Esophagus muscularis mucosa (tissue), 4 donors: ENCODE results near the gene UNC13A.

ENCODE experiments used
- EP300 ChIP-seq: sonication (generic); formaldehyde crosslinking; IDR thresholded peaks from one replicate; pipeline ENCODE4 v1.6.1; 2017; ENCODE audit warnings: antibody characterized with exemption
- POLR2A ChIP-seq: fragments of 450-650 bp; IDR thresholded peaks from one replicate; pipeline ENCODE4 v1.6.1; 2017; ENCODE audit warnings: antibody characterized with exemption, moderate library complexity, mild to moderate bottlenecking, low read depth
- POLR2AphosphoS5 ChIP-seq, 2 donors: sonication (generic); formaldehyde crosslinking; IDR thresholded peaks; one replicate each; pipeline ENCODE4 v1.6.1; 2017; ENCODE audit warnings: antibody characterized with exemption in 2 of 2
- TF ChIP-seq, protein P1 (sequence below), 3 experiments: fragments of 200-600 bp in 2 of 3; fragments of 450-650 bp in 1 of 3; sonication (generic) in 2 of 3; IDR thresholded peaks; one replicate each; pipeline ENCODE4 v1.5.1; 2017 to 2019; ENCODE audit warnings: antibody characterized with exemption in 3 of 3, mild to moderate bottlenecking in 2 of 3, moderate library complexity in 1 of 3

DNA sequence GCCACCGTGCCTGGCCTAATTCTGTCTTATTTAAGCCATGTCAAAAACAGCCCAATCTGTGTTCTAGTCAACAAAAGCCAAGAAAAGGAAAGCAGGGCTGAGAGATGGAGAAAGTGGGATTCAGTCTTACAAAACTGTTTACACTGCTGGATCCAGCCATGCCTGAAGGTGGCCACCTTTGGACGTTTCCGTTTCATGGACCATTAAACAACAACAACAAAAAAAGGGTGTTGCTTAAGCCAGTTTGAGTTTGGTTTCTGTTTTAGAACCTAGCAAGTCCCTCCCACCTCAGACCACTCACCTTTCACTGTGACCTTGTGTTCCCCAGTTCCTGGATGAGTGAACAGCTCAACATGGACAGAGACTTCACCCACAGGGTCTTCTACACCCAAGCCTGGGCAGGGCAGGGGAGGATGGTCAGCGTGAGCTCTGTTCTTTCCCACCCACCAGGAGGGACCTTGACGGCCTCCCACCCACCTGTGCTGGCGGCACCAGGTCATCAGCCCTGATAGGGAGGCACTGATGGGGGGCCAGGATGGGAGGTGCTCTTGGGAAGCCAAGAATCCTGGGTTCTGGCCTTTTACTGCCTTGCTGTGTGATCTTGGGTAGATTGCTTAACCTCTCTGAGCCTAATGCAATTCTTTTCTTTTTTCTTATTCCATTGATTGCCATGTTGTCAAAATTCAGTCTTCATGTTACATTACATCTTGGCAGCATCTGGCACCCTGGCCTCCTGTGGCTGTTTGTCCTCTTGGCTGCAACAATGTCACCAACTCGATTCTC is 76.5 kb downstream of the UNC13A start:
- TF ChIP-seq, protein P1, sequence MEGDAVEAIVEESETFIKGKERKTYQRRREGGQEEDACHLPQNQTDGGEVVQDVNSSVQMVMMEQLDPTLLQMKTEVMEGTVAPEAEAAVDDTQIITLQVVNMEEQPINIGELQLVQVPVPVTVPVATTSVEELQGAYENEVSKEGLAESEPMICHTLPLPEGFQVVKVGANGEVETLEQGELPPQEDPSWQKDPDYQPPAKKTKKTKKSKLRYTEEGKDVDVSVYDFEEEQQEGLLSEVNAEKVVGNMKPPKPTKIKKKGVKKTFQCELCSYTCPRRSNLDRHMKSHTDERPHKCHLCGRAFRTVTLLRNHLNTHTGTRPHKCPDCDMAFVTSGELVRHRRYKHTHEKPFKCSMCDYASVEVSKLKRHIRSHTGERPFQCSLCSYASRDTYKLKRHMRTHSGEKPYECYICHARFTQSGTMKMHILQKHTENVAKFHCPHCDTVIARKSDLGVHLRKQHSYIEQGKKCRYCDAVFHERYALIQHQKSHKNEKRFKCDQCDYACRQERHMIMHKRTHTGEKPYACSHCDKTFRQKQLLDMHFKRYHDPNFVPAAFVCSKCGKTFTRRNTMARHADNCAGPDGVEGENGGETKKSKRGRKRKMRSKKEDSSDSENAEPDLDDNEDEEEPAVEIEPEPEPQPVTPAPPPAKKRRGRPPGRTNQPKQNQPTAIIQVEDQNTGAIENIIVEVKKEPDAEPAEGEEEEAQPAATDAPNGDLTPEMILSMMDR (IDR thresholded peaks at IDR 0.05) = no peak
- no peak for TF ChIP-seq POLR2A
- no peak for TF ChIP-seq EP300
- no peak for TF ChIP-seq POLR2AphosphoS5 (IDR thresholded peaks at IDR 0.05)
